HepG2 (cell line): ENCODE data around the gene DDAH2. TPM values are rescaled to one million over a fixed set of nuclear protein-coding genes. Genes with fewer than 3 reads are reported as not detected.

Experiments used
- CHD2 ChIP-seq: IDR thresholded peaks from 2 replicates; pipeline ENCODE4 v1.6.1; 2011; ENCODE audit warnings: low read depth, low read length, improper control_type of control experiment
- CREBL2 ChIP-seq: sonication (generic); formaldehyde crosslinking; IDR thresholded peaks from 2 replicates; pipeline ENCODE4 v1.8.1; 2023; ENCODE audit warnings: missing genetic modification reagents, mild to moderate bottlenecking, borderline replicate concordance
- E2F2 ChIP-seq: sonication (generic); formaldehyde crosslinking; IDR thresholded peaks from 2 replicates; pipeline ENCODE4 v1.4.0; 2020; ENCODE audit warnings: missing genetic modification reagents, borderline replicate concordance
- EED ChIP-seq: sonication (generic); formaldehyde crosslinking; IDR thresholded peaks from 2 replicates; pipeline ENCODE4 v1.5.0; 2020; ENCODE audit warnings: mild to moderate bottlenecking, missing genetic modification reagents
- HMGXB3 ChIP-seq: sonication (generic); formaldehyde crosslinking; IDR thresholded peaks from 2 replicates; pipeline ENCODE4 v1.4.0; 2020; ENCODE audit warnings: missing genetic modification reagents, borderline replicate concordance
- NCOR1 ChIP-seq: fragments of 200-600 bp; sonication (generic); IDR thresholded peaks from 2 replicates; pipeline ENCODE4 v1.7.0; 2017; ENCODE audit warnings: antibody characterized with exemption, low read length, borderline replicate concordance
- NFIC ChIP-seq: IDR thresholded peaks from 2 replicates; pipeline ENCODE4 v1.6.1; 2012; ENCODE audit warnings: mild to moderate bottlenecking, low read length, inconsistent platforms
- THAP11 ChIP-seq: IDR thresholded peaks from 2 replicates; pipeline ENCODE4 v1.6.1; 2016; ENCODE audit warnings: missing biosample characterization, missing genetic modification reagents
- TP53 ChIP-seq: sonication (generic); formaldehyde crosslinking; conservative IDR thresholded peaks from 2 replicates; pipeline ENCODE4 v1.4.0; 2020; ENCODE audit warnings: missing genetic modification reagents
- XBP1 ChIP-seq: sonication (generic); formaldehyde crosslinking; IDR thresholded peaks from 2 replicates; pipeline ENCODE4 v1.5.0; 2020; ENCODE audit warnings: missing genetic modification reagents
- ZFP36 ChIP-seq: fragments of 150-350 bp; IDR thresholded peaks from 2 replicates; pipeline ENCODE4 v1.6.1; 2018; ENCODE audit warnings: borderline replicate concordance, low read length, low read depth; ENCODE audit not compliant: partially characterized antibody
- ZFYVE20 ChIP-seq: sonication (generic); formaldehyde crosslinking; IDR thresholded peaks from 2 replicates; pipeline ENCODE4 v1.8.0; 2023; ENCODE audit warnings: low read depth, mild to moderate bottlenecking, moderate library complexity, missing genetic modification reagents, borderline replicate concordance
- ZMAT5 ChIP-seq: sonication (generic); formaldehyde crosslinking; IDR thresholded peaks from 2 replicates; pipeline ENCODE4 v1.5.0; 2020; ENCODE audit warnings: mild to moderate bottlenecking, low read depth, missing genetic modification reagents, borderline replicate concordance
- ZMYM3 ChIP-seq: sonication (generic); formaldehyde crosslinking; IDR thresholded peaks from 2 replicates; pipeline ENCODE4 v1.5.1; 2020; ENCODE audit warnings: mild to moderate bottlenecking, missing genetic modification reagents
- ZNF17 ChIP-seq: sonication (generic); formaldehyde crosslinking; IDR thresholded peaks from 2 replicates; pipeline ENCODE4 v1.5.0; 2020; ENCODE audit warnings: mild to moderate bottlenecking, missing genetic modification reagents
- ZNF441 ChIP-seq: sonication (generic); formaldehyde crosslinking; IDR thresholded peaks from 2 replicates; pipeline ENCODE4 v1.7.0; 2021; ENCODE audit warnings: missing genetic modification reagents, borderline replicate concordance
- ZNF451 ChIP-seq: sonication (generic); formaldehyde crosslinking; IDR thresholded peaks from 2 replicates; pipeline ENCODE4 v1.5.0; 2020; ENCODE audit warnings: mild to moderate bottlenecking, missing genetic modification reagents
- ZNF530 ChIP-seq: sonication (generic); formaldehyde crosslinking; IDR thresholded peaks from 2 replicates; pipeline ENCODE4 v1.5.0; 2020; ENCODE audit warnings: low read depth, mild to moderate bottlenecking, missing genetic modification reagents
- ZNF550 ChIP-seq: sonication (generic); formaldehyde crosslinking; IDR thresholded peaks from 2 replicates; pipeline ENCODE4 v1.4.0; 2020; ENCODE audit warnings: mild to moderate bottlenecking, missing genetic modification reagents, borderline replicate concordance
- ZNF672 ChIP-seq: sonication (generic); formaldehyde crosslinking; IDR thresholded peaks from 2 replicates; pipeline ENCODE4 v1.8.1; 2022; ENCODE audit warnings: missing genetic modification reagents
- ZNF724P ChIP-seq: sonication (generic); formaldehyde crosslinking; IDR thresholded peaks from 2 replicates; pipeline ENCODE4 v1.8.0; 2022; ENCODE audit warnings: missing genetic modification reagents, borderline replicate concordance
- ZNF747 ChIP-seq: sonication (generic); formaldehyde crosslinking; IDR thresholded peaks from 2 replicates; pipeline ENCODE4 v1.8.1; 2023; ENCODE audit warnings: missing genetic modification reagents, mild to moderate bottlenecking, borderline replicate concordance
- ZNF776 ChIP-seq: sonication (generic); formaldehyde crosslinking; IDR thresholded peaks from 2 replicates; pipeline ENCODE4 v1.4.0; 2020; ENCODE audit warnings: mild to moderate bottlenecking, missing genetic modification reagents
- ZNF784 ChIP-seq: sonication (generic); formaldehyde crosslinking; IDR thresholded peaks from 2 replicates; pipeline ENCODE4 v1.5.1; 2020; ENCODE audit warnings: missing genetic modification reagents, mild to moderate bottlenecking, borderline replicate concordance
- polyA plus RNA-seq, 8 experiments: library from polyadenylated mRNA; depleted of rRNA in 3 of 8; stranded (reverse) in 7 of 8; unstranded in 1 of 8; fragments of >200 nt; fragmentation: Illumina TruSeq in 4 of 8; extraction: Trizol in 4 of 8; gene quantifications; 2 replicates each; pipeline versions ENCODE4 v1.2.1 to v1.2.3, GENCODE V29; 2011 to 2016; ENCODE audit warnings: low read depth in 4 of 8, missing spikeins in 1 of 8, mixed read lengths in 1 of 8; ENCODE audit not compliant: insufficient read depth in 1 of 8
- total RNA-seq, 5 experiments: library from RNA; depleted of rRNA; stranded (reverse); fragments of >200 nt; fragmentation: Illumina TruSeq; extraction: Trizol; gene quantifications; 2 replicates each; pipeline ENCODE4 v1.2.3, GENCODE V29; 2016; ENCODE audit warnings: low read depth in 1 of 5

The DDAH2 gene
- total and polyA plus RNA-seq, 2 of the 13 experiments (the other 11 are each of a cell fraction or from before 2014, with no cell fraction given): 16.4 to 21.1 TPM

GRCh38 chr6:31776989-31777666 is 48.0 kb upstream of the DDAH2 start, which contains the start of gene VWA7 (continued):
- TF ChIP-seq NCOR1: no peak
- TF ChIP-seq XBP1 (CRISPR knock-in tag): no peak
- peak; percentile 66 for TF ChIP-seq THAP11 (CRISPR knock-in tag)
- 0 out of 2 replicates have a peak, but pooled peaks have one; percentile 47 for TF ChIP-seq ZNF784
- no peak for TF ChIP-seq HMGXB3
- 0 out of 2 replicates have a peak, but pooled peaks have one; percentile 11 for TF ChIP-seq CHD2
- no peak for TF ChIP-seq E2F2 (CRISPR knock-in tag)
- no peak for TF ChIP-seq ZNF672 (CRISPR knock-in tag)
- TF ChIP-seq ZNF17 (CRISPR knock-in tag): no peak
- no peak for TF ChIP-seq ZFP36
- TF ChIP-seq ZNF530 (CRISPR knock-in tag): no peak
- TF ChIP-seq ZMYM3: no peak
- no peak for TF ChIP-seq ZNF776 (CRISPR knock-in tag)
- TF ChIP-seq NFIC: no peak; the same call in 1 of the 2 replicates
- TF ChIP-seq EED (CRISPR knock-in tag): no peak
- peak; percentile 64; the same call in 1 of the 2 replicates for TF ChIP-seq ZNF451 (CRISPR knock-in tag)
- no peak for TF ChIP-seq ZMAT5 (CRISPR knock-in tag)
- 0 out of 2 replicates have a peak, but pooled peaks have one; percentile 47 for TF ChIP-seq ZNF441 (CRISPR knock-in tag)
- TF ChIP-seq ZFYVE20: no peak
- no peak for TF ChIP-seq ZNF724P
- TF ChIP-seq TP53 (CRISPR knock-in tag): no peak
- no peak for TF ChIP-seq ZNF550 (CRISPR knock-in tag)
- no peak for TF ChIP-seq CREBL2 (CRISPR knock-in tag)
- TF ChIP-seq ZNF747 (CRISPR knock-in tag): peak; percentile 88; the same call in 1 of the 2 replicates
